Endodermal cell (in vitro differentiated cells): ENCODE measurements around the gene CEP95. TPM values are rescaled to one million over a fixed set of nuclear protein-coding genes. Genes with fewer than 3 reads are reported as not detected.

Experiments used
- DNase-seq: peaks from one replicate; pipeline ENCODE4 v3.0.0-alpha.2; 2017
- H3K27ac ChIP-seq: 2 replicates; pipeline ENCODE4 v1.5.1; 2013; ENCODE audit warnings: mild to moderate bottlenecking, low read depth, low read length, moderate library complexity
- H3K27me3 ChIP-seq: 2 replicates; pipeline ENCODE4 v1.6.1; 2013; ENCODE audit warnings: mild to moderate bottlenecking, low read length, moderate library complexity; ENCODE audit not compliant: insufficient read depth, control insufficient read depth, poor library complexity, severe bottlenecking
- H3K36me3 ChIP-seq: 2 replicates; pipeline ENCODE4 v1.7.0; 2013; ENCODE audit warnings: mild to moderate bottlenecking, low read length, moderate library complexity; ENCODE audit not compliant: control insufficient read depth, insufficient read depth
- H3K4me1 ChIP-seq: one replicate; pipeline ENCODE4 v1.7.0; 2013; ENCODE audit warnings: low read length; ENCODE audit not compliant: control insufficient read depth, insufficient read depth
- H3K4me3 ChIP-seq: 2 replicates; pipeline ENCODE4 v1.5.1; 2013; ENCODE audit warnings: mild to moderate bottlenecking, low read length, moderate library complexity
- H3K9ac ChIP-seq: 2 replicates; pipeline ENCODE4 v1.6.1; 2013; ENCODE audit warnings: mild to moderate bottlenecking, low read length, moderate library complexity; ENCODE audit not compliant: poor library complexity, severe bottlenecking; ENCODE audit errors: extremely low read depth
- H3K9me3 ChIP-seq: 2 replicates; pipeline ENCODE4 v1.6.1; 2013; ENCODE audit warnings: mild to moderate bottlenecking, low read length, moderate library complexity; ENCODE audit not compliant: control insufficient read depth
- H3K27ac Mint-ChIP-seq: 2 replicates; pipeline ENCODE4 v1.8.0; 2020; ENCODE audit warnings: mixed read lengths
- H3K27me3 Mint-ChIP-seq: 2 replicates; pipeline ENCODE4 v1.8.0; 2021; ENCODE audit warnings: mild to moderate bottlenecking, mixed read lengths; ENCODE audit not compliant: insufficient read depth
- H3K36me3 Mint-ChIP-seq: 2 replicates; pipeline ENCODE4 v1.8.0; 2020; ENCODE audit warnings: low read depth, mixed read lengths
- H3K4me1 Mint-ChIP-seq: 2 replicates; pipeline ENCODE4 v1.8.0; 2020; ENCODE audit warnings: mixed read lengths
- H3K4me3 Mint-ChIP-seq: 2 replicates; pipeline ENCODE4 v1.8.0; 2020; ENCODE audit warnings: mild to moderate bottlenecking, moderate library complexity, mixed read lengths
- H3K9me3 Mint-ChIP-seq: 2 replicates; pipeline ENCODE4 v1.8.0; 2020; ENCODE audit warnings: mild to moderate bottlenecking, mixed read lengths
- CTCF ChIP-seq: fragments of 200-600 bp; sonication (generic); conservative IDR thresholded peaks from 2 replicates; pipeline ENCODE4 v1.5.0; 2021; ENCODE audit warnings: antibody characterized with exemption, mild to moderate bottlenecking
- WGBS, 2 experiments: methylation state at CpG; one replicate each; pipeline versions ENCODE4 v1.1.5 to v1.1.7; 2013; ENCODE audit warnings: missing lambda C conversion rate in 2 of 2, mixed read lengths in 1 of 2; ENCODE audit not compliant: insufficient coverage in 1 of 2, insufficient read length in 1 of 2; 5-methylcytosine and 5-hydroxymethylcytosine counted together
- total RNA-seq, 2 donors: library from RNA; stranded (reverse); fragmentation: NEBNext Ultra II Directional in 1 of 2; extraction: Animal tissue kit (Norgen Biotek cat#: 25700) in 1 of 2; gene quantifications; 2 replicates in 1 of 2; 3 replicates in 1 of 2; pipeline ENCODE4 v1.2.1, GENCODE V29; 2021

The CEP95 gene
- total RNA-seq, 2 donors from 2014 or later, result 75.5 to 93.9 TPM

- Mint-ChIP-seq H3K4me1 (no peaks in the 10 kb centered on the region), H3K4me3 (no peak overlapping the region), H3K9me3 (no peaks in the 10 kb centered on the region), H3K36me3 (peaks cover 77% of the 10 kb centered on the region), H3K27me3 (no peaks in the 10 kb centered on the region), H3K27ac (no peak overlapping the region)
- no peak overlapping the region for H3K4me3 ChIP-seq
- no peak for DNase-seq
- no peaks in the 10 kb centered on the region for H3K4me1 ChIP-seq
- WGBS, 2 experiments, result 96 to 100% methylated on average over 2 of the region's 2 CpGs
- no peaks in the 10 kb centered on the region for H3K27me3 ChIP-seq
- H3K9ac ChIP-seq, result no peak overlapping the region
- H3K9me3 ChIP-seq, result no peaks in the 10 kb centered on the region
- H3K27ac ChIP-seq, result no peak overlapping the region
- no peak for TF ChIP-seq CTCF
- peaks cover 98% of the 10 kb centered on the region for H3K36me3 ChIP-seq
Observed at GRCh38 chr17:64533784-64534183, 27.0 kb downstream of the CEP95 start.

DNA sequence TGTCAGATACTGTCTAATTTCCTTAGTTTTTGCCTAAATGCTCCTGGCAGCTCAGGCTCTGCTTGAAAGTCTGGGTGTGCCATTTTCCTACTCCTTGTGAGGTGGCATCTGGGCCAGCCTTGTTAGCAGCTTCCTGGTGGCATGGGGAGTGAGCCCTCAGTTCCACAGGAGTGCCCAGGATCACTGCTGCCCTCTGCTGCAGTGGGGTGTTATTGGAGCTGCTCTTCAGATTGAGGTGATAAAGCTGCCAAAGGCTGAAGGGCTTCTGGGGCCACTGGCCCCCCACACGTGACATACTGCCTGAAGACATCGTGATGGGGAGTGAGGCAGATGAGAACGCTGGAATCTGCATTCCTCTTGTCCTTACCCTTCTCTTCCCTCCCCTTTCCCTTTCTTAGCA lies 27.4 kb downstream of the CEP95 start:
- 94% methylated on average over 3 of the region's 3 CpGs; no CpG with 5 or more reads in 1 of the 2 experiments for WGBS, 2 experiments
- H3K4me3 Mint-ChIP-seq, result no peak overlapping the region
- H3K27ac ChIP-seq, result no peak overlapping the region

DNA sequence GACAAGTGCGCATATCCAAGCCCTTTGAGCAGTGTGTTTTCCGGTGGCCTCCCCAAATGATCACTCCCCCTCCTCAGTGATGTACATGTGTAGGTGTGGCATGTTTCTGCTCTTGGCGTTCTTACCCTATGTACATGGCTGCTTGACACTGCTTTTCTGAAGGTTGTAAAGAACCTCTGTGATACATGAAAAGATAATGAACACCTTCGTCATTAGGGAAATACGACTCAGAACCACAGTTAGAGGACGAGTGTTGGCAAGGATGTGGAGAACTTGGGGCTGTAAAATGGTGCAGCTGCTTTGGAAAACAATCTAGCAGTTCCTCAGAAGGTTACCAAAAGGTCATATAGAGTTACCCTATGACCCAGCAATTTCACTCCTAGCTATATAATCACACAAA lies 28.6 kb downstream of the CEP95 start:
- WGBS, 2 experiments, result 95 to 96% methylated on average over 5 of the region's 6 CpGs
- H3K4me3 ChIP-seq, result no peak overlapping the region

More for the DNA sequence above, 27.4 kb downstream of the CEP95 start:
- Mint-ChIP-seq H3K27me3 (no peaks in the 10 kb centered on the region), H3K27ac (no peak overlapping the region), H3K9me3 (no peaks in the 10 kb centered on the region), H3K4me1 (no peaks in the 10 kb centered on the region), H3K36me3 (peaks cover 75% of the 10 kb centered on the region)
- Histone ChIP-seq H3K27me3 (no peaks in the 10 kb centered on the region), H3K9ac (no peak overlapping the region), H3K9me3 (no peaks in the 10 kb centered on the region), H3K36me3 (peaks cover 97% of the 10 kb centered on the region), H3K4me3 (no peak overlapping the region), H3K4me1 (no peaks in the 10 kb centered on the region)
- TF ChIP-seq CTCF, result no peak
- DNase-seq, result no peak

More for the DNA sequence above, 28.6 kb downstream of the CEP95 start:
- no peak for DNase-seq
- Histone ChIP-seq H3K4me1 (no peaks in the 10 kb centered on the region), H3K36me3 (peaks cover 96% of the 10 kb centered on the region), H3K9ac (no peak overlapping the region), H3K27ac (no peak overlapping the region), H3K9me3 (no peaks in the 10 kb centered on the region), H3K27me3 (no peaks in the 10 kb centered on the region)
- H3K4me1 Mint-ChIP-seq, result no peaks in the 10 kb centered on the region
- peaks cover 73% of the 10 kb centered on the region for H3K36me3 Mint-ChIP-seq
- no peaks in the 10 kb centered on the region for H3K27me3 Mint-ChIP-seq
- no peak for TF ChIP-seq CTCF
- peak overlapping the region; percentile 37 for H3K27ac Mint-ChIP-seq
- no peaks in the 10 kb centered on the region for H3K9me3 Mint-ChIP-seq
- no peak overlapping the region for H3K4me3 Mint-ChIP-seq
